H1 (cell line): ENCODE data around the gene TNFSF12. TPM values are rescaled to one million over a fixed set of nuclear protein-coding genes. Genes with fewer than 3 reads are reported as not detected.

ENCODE experiments used
- SUZ12 ChIP-seq: fragments of 200-600 bp; sonication (generic); IDR thresholded peaks from 2 replicates; pipeline ENCODE4 v1.6.1; 2012; ENCODE audit warnings: mild to moderate bottlenecking, inconsistent platforms, low read length, moderate library complexity, mixed read lengths
- polyA plus RNA-seq, 7 experiments: library from polyadenylated mRNA; depleted of rRNA in 3 of 7; stranded (reverse) in 5 of 7; unstranded in 2 of 7; fragments of >200 nt in 5 of 7; fragments of 200-250 nt in 2 of 7; gene quantifications; 1 replicate in 5 of 7; 2 replicates in 1 of 7; 4 replicates in 1 of 7; pipeline versions ENCODE4 v1.2.1 to v1.2.3, GENCODE V29; 2011 to 2013; ENCODE audit warnings: missing spikeins in 2 of 7, mixed read lengths in 2 of 7
- total RNA-seq: library from RNA; stranded (reverse); fragmentation: NEBNext Ultra II Directional; extraction: Animal tissue kit (Norgen Biotek cat#: 25700); gene quantifications from 2 replicates; pipeline ENCODE4 v1.2.1, GENCODE V29; 2021
- TF ChIP-seq, protein P1 (sequence below), 3 experiments: IDR thresholded peaks; 1 replicate in 2 of 3; 2 replicates in 1 of 3; pipeline versions ENCODE4 v1.5.1 to v1.6.1; 2011; ENCODE audit warnings: low read length in 3 of 3, mild to moderate bottlenecking in 3 of 3, inconsistent platforms in 2 of 3, low read depth in 1 of 3, moderate library complexity in 1 of 3; ENCODE audit not compliant: insufficient read depth in 1 of 3; ENCODE audit errors: control extremely low read depth in 1 of 3

The TNFSF12 gene
- total and polyA plus RNA-seq, 2 of the 8 experiments (the other 6 are each of a cell fraction or from before 2014, with no cell fraction given) = 7.2 to 9.6 TPM

DNA sequence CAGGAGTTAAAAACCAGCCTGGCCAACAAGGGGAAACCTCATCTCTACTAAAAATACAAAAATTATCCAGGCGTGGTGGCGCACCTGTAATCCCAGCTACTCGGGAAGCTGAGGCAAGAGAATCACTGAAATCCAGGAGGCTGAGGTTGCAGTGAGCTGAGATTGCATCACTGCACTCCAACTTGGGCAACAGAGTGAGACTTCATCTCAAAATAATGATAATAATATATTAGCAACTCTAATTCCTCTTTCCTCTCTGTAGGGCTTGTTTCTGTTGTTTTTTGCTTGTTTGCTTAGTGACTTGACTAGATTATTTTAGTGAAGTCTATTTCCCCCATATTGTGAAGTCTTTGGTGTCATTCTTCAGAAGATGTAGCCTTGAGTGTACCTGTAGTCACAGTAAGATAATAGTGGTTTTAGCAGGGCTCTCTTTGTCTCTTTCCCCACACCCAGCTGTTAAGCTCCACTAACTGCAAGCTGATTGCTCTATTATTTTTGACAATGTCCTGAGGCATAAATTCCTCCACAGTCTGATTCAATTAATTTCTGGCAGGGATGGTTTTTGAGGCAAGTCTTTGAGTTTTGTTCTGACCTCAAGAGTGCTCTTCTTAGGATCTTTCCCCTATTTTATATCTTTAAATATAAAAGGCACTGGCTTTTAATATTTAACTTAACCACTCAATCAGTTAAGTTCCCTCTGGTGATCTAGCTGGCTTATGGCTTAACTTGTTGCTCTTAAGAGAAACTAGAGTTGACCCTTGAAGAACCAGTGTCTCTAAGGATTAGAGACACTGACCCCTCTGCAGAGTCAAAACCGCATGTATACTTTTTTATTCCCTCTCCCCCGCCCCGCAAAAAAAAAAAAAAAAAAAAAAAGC, 18.6 kb upstream of the TNFSF12 start (continued):
- TF ChIP-seq, protein P1, sequence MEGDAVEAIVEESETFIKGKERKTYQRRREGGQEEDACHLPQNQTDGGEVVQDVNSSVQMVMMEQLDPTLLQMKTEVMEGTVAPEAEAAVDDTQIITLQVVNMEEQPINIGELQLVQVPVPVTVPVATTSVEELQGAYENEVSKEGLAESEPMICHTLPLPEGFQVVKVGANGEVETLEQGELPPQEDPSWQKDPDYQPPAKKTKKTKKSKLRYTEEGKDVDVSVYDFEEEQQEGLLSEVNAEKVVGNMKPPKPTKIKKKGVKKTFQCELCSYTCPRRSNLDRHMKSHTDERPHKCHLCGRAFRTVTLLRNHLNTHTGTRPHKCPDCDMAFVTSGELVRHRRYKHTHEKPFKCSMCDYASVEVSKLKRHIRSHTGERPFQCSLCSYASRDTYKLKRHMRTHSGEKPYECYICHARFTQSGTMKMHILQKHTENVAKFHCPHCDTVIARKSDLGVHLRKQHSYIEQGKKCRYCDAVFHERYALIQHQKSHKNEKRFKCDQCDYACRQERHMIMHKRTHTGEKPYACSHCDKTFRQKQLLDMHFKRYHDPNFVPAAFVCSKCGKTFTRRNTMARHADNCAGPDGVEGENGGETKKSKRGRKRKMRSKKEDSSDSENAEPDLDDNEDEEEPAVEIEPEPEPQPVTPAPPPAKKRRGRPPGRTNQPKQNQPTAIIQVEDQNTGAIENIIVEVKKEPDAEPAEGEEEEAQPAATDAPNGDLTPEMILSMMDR (IDR thresholded peaks at IDR 0.05; ENCODE audit: control extremely low read depth in 1 of 3, insufficient read depth in 1 of 3, low read depth in 1 of 3, low read length in 3 of 3) = no peak
- TF ChIP-seq SUZ12 = no peak
